Activated naive CD8-positive, alpha-beta T cell treated with anti-CD3 and anti-CD28 coated beads, Interleukin-2, amount 50 U/mL, for 24 hours (primary cell): Measurements from ENCODE around the gene PLEK2.
A peak's percentile ranks its signal among the peaks of the same experiment; 100 is the strongest.

Experiments used
- ATAC-seq: fragments of 150-1000 bp; cut with Tn5 transposase; one replicate; pipeline ENCODE4 v1.10.0; 2021
- DNase-seq: peaks from one replicate; pipeline ENCODE4 v3.0.0; 2021
- H3K27ac Mint-ChIP-seq: one replicate; pipeline ENCODE4 v1.8.0; 2021; ENCODE audit warnings: mild to moderate bottlenecking, mixed read lengths
- H3K27me3 Mint-ChIP-seq: one replicate; pipeline ENCODE4 v1.8.0; 2021; ENCODE audit warnings: mixed read lengths
- H3K36me3 Mint-ChIP-seq: one replicate; pipeline ENCODE4 v1.8.0; 2021; ENCODE audit warnings: low read depth, mixed read lengths
- H3K4me1 Mint-ChIP-seq: one replicate; pipeline ENCODE4 v1.8.0; 2021; ENCODE audit warnings: mixed read lengths
- H3K4me3 Mint-ChIP-seq: one replicate; pipeline ENCODE4 v1.8.0; 2021; ENCODE audit warnings: mild to moderate bottlenecking, moderate library complexity, mixed read lengths
- H3K9me3 Mint-ChIP-seq: one replicate; pipeline ENCODE4 v1.8.0; 2021; ENCODE audit warnings: mixed read lengths

PLEK2 gene

DNA sequence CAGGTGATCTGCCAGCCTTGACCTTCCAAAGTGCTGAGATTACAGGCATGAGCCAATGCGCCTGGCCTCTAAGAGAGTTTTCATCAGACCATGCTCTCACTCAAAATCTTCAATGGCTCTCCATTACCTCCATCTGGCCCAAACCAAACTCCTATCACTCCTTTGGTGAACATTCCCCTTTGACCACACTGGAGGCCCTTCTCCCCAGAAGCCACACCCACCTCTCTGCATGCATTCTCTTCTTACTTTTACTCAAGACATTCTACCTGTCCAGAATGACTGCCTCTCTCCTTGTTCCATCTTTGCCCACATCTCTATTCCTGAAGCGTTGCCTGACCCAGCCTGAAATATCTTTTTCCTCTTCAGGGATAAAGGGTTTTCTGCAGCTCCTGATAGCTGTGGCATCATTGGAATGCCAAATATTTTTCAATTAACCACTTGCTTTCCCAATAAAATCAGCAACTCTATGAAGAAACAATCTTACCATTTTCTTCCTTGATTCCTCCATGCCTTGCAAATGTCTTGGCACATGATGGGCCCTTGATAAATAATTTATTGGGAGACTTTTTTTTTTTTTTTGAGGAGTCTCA, 15.5 kb downstream of the PLEK2 start:
- Mint-ChIP-seq H3K27ac (no peak overlapping the region), H3K27me3 (no peaks in the 10 kb centered on the region), H3K9me3 (no peaks in the 10 kb centered on the region), H3K36me3 (no peaks in the 10 kb centered on the region), H3K4me3 (no peak overlapping the region), H3K4me1 (no peaks in the 10 kb centered on the region)
- no peak for ATAC-seq
- no peak for DNase-seq

DNA sequence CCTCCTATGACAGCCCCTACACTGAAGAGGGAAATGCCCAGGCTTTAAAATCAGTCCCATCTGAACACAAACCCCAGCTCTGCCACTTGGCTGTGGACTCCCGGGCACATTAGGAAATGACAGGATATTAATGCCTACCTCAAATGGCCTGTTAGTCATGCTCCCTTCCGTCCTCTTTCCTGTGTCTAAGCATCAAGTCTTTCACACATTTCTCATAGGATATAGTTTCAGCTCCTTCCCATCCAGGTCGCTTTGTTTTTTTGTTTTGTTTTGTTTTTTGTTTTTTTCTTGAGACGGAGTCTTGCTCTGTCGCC, 16.1 kb downstream of the PLEK2 start:
- no peaks in the 10 kb centered on the region for H3K36me3 Mint-ChIP-seq
- no peak for ATAC-seq
- no peaks in the 10 kb centered on the region for H3K4me1 Mint-ChIP-seq
- H3K4me3 Mint-ChIP-seq = no peak overlapping the region
- H3K27ac Mint-ChIP-seq = no peak overlapping the region
- DNase-seq = no peak
- no peaks in the 10 kb centered on the region for H3K27me3 Mint-ChIP-seq
- H3K9me3 Mint-ChIP-seq = no peaks in the 10 kb centered on the region

DNA sequence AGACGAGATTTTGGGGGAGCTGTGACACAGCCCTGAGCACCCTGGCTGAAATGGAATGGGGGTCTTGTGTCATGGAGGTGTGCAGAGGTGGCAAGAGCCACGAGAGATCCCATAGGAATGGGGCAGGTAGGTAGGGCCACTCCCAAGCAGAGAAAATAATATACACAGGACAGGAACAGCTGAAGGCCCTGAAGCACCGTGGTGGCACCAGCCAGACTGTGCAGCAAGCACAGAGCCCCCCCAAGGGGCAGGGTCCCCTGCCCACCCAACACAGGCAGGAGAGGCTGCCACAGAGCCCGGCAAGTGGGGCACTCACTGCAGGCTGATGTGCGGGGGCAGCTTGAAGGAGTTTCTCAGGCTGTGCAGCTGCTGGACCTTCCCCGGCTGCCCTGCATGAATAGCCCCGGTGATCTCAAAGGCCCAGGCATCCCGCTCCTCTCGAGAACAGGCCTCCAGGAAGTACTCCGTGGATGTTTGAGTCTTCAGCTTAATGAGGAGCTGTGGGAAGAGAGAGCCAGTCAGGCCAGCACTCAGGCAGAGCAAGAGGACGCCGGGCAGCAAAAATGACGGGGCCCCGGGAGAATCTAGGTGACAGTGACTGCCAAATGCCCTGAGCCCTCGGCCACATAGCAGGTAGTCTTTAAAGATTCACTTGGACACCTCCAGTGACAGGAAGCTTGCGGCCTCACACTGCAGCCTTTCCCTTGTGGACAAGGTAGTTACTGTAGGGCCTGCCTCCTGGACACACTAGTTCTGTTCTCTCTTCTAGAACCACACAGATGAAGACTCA, 16.7 kb downstream of the PLEK2 start:
- no peak overlapping the region for H3K27ac Mint-ChIP-seq
- no peaks in the 10 kb centered on the region for H3K9me3 Mint-ChIP-seq
- no peaks in the 10 kb centered on the region for H3K27me3 Mint-ChIP-seq
- DNase-seq (no peak), ATAC-seq (no peak)
- no peaks in the 10 kb centered on the region for H3K4me1 Mint-ChIP-seq
- no peak overlapping the region for H3K4me3 Mint-ChIP-seq
- H3K36me3 Mint-ChIP-seq = no peaks in the 10 kb centered on the region

DNA sequence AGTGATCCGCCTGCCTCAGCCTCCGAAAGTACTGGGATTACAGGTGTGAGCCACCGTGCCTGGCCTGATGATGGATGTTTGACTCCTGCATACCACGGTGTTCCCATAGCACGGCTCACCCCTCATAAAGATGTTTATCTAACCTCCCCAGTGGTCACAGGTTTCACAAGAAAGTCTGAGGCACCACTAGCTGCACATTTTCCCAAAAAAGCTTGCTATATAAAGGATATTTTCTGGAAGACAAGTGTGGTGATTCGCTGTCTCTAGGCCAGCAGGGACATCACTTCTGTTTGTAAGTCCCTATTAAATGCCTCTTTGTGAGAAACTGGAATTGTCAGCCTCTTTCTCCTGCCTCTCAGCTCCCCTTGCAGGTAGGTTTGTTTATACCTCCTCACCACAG, 18.3 kb downstream of the PLEK2 start:
- Mint-ChIP-seq H3K4me3 (no peak overlapping the region), H3K9me3 (no peaks in the 10 kb centered on the region), H3K36me3 (no peaks in the 10 kb centered on the region), H3K27me3 (no peaks in the 10 kb centered on the region), H3K27ac (no peak overlapping the region), H3K4me1 (no peaks in the 10 kb centered on the region)
- DNase-seq (no peak), ATAC-seq (no peak)

DNA sequence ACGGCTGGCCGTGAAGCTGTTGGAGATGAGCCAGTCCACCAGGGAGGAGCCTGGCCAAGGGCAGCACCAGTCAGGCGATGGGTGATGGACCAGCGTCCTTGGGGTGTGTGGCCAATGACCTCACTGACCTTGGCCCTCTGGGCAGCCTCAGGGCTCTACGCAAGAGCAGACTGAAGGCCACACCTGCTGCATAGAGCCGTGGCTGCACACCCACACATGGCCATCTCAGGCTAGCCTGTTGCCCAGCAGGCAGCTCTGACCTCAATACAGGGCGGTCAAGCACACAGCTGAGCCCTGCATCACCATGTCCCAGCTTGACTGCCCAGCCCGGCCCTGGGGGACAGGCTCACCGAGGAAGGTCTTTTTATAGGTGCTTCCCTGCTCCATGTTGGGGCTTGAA, 19.2 kb downstream of the PLEK2 start:
- no peak for DNase-seq
- Mint-ChIP-seq H3K4me1 (no peaks in the 10 kb centered on the region), H3K27me3 (no peaks in the 10 kb centered on the region), H3K4me3 (no peak overlapping the region), H3K36me3 (no peaks in the 10 kb centered on the region), H3K27ac (no peak overlapping the region), H3K9me3 (no peaks in the 10 kb centered on the region)
- no peak for ATAC-seq

DNA sequence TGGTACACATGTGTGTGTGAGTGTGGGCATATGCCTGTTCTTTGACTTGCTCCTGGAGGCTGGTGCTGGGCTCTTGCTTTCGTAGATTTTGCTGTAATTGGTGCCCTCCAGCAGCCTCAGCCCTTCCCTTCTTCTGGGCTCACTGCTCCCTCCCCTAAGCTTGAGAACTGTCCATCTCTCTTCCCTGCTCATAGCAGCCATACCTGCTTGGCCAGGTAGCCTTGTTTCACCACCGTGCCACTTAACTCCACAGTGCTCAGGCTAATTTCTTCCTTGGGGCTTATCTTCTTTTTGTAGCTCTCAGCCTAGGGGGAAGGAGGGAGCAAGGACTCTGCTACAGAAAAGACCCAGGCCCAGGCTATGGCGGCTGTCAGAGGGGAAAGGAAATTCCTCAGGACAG, 19.8 kb downstream of the PLEK2 start:
- no peak for DNase-seq
- no peaks in the 10 kb centered on the region for H3K4me1 Mint-ChIP-seq
- H3K4me3 Mint-ChIP-seq = no peak overlapping the region
- no peaks in the 10 kb centered on the region for H3K27me3 Mint-ChIP-seq
- H3K27ac Mint-ChIP-seq = no peak overlapping the region
- ATAC-seq = no peak
- no peaks in the 10 kb centered on the region for H3K9me3 Mint-ChIP-seq
- H3K36me3 Mint-ChIP-seq = peaks cover 2% of the 10 kb centered on the region

DNA sequence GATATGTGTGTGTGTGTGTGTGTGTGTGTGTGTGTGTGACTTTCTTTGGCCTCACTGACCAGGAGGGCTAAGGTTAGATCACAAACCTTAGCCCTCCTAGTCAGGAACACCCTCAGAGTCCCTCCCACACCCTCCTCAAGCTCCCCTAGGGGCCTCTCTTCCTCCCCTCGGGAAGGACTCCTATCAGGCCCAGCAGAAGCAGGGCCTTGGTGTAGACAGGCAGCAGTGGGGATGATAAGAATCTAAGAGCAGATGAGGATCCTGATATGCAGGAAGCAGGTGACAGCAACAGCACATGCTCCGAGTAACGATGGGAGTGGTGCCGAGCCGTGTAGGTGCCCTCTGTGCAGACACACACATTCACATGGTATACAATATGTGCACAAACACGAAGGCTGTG, 20.7 kb downstream of the PLEK2 start:
- Mint-ChIP-seq H3K36me3 (peaks cover 9% of the 10 kb centered on the region), H3K4me1 (no peaks in the 10 kb centered on the region), H3K27ac (no peak overlapping the region), H3K27me3 (no peaks in the 10 kb centered on the region), H3K9me3 (no peaks in the 10 kb centered on the region), H3K4me3 (no peak overlapping the region)
- ATAC-seq (no peak), DNase-seq (no peak)

DNA sequence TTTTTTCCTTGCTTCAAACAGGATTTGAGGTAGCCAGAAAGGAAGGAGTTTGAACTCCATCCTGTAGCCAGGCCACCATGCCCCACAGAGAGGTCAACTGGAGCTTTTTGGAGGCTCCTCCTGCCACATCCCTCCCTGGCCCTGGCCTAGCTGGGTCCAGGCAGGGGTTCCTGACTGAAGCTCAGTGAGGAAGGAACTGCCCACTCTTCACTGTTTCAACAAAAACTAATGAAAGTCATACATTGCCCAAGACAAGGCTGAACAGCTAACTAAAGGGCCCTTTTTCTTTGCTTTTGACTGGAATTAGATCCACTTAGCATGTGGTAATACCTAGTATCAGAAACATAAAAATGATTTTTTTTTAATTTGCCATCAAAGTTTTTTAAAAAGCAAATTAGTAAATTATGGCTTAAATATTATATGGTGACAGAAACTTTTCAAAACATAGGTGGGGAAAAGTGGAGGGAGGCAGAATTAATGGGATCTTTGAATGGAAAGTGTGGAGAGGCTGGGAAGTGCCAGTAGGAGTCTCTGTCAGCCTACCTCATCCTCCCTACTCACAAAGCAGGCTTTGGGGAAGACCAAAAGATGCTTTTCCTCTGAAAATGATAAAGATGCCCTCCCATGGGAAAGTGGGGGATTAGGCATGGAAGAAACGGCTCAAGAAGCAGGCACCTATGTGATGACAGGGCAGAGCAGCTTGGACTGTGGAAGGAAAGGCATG, 22.0 kb downstream of the PLEK2 start:
- Mint-ChIP-seq H3K9me3 (no peaks in the 10 kb centered on the region), H3K4me3 (no peak overlapping the region), H3K36me3 (peaks cover 20% of the 10 kb centered on the region), H3K4me1 (no peaks in the 10 kb centered on the region), H3K27ac (no peak overlapping the region), H3K27me3 (no peaks in the 10 kb centered on the region)
- DNase-seq = no peak
- no peak for ATAC-seq

DNA sequence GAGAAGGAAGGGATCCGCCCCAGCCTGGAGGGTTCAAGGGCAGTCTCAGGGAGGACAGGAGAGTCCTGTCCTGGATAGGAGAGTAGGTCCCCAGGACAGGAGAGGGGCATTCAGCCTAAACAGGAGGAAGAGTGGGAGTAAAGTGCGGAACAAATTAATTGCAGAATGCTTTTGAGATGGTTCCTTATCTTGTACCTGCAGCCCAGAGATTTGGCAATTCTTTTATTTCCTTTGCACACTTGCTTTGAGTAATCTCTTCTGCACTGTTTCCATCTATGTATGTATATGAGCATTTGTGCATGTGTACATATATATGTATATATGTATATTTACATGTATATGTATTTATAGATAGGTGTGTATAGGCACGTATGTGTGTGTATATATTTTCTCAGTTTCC, 22.7 kb downstream of the PLEK2 start:
- Mint-ChIP-seq H3K4me1 (no peaks in the 10 kb centered on the region), H3K27me3 (no peaks in the 10 kb centered on the region), H3K27ac (no peak overlapping the region), H3K9me3 (no peaks in the 10 kb centered on the region), H3K4me3 (no peak overlapping the region), H3K36me3 (peaks cover 27% of the 10 kb centered on the region)
- no peak for DNase-seq
- no peak for ATAC-seq

DNA sequence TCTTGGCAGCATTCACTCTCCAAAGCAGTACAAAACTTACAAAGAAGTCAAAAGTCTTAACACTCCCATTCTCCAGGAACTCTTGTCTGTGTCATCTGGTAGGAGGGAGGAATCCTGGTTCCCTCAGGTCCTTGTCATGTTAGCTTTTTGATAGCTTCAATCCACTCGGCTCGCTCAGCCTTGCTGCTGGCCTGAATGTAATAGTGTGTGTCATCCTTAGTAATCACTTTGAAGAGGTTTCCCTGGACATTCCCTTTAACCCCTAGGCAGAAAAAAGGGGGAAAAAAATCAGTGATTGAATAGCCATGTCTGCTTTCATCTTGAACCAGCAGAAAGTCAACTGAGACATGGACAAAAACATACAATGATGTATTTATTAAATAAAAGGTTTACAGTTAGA, 24.8 kb downstream of the PLEK2 start:
- no peaks in the 10 kb centered on the region for H3K27me3 Mint-ChIP-seq
- DNase-seq (no peak), ATAC-seq (no peak)
- H3K9me3 Mint-ChIP-seq = no peaks in the 10 kb centered on the region
- peaks cover 3% of the 10 kb centered on the region for H3K4me1 Mint-ChIP-seq
- no peak overlapping the region for H3K4me3 Mint-ChIP-seq
- H3K27ac Mint-ChIP-seq = no peak overlapping the region
- H3K36me3 Mint-ChIP-seq = peaks cover 40% of the 10 kb centered on the region

DNA sequence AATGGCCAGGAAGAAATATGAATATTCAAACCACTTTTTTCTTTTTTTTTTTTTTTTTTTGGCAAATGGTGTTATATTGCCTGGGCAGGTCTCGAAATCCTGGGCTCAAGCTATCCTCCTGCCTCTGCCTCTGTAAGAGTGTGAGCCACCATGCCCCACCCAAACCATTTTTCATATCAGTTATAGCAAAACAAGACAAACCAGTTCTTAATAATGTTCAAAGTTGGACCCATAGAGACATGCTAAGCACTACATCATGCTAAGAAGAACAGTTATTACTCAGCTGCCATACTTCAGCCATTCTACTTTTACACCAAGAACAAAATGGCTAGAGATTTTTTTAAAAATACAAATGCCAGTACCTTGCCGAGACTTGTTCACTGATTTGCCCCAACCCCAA, 26.3 kb downstream of the PLEK2 start:
- Mint-ChIP-seq H3K36me3 (peaks cover 53% of the 10 kb centered on the region), H3K4me3 (no peak overlapping the region), H3K27me3 (no peaks in the 10 kb centered on the region), H3K4me1 (peaks cover 3% of the 10 kb centered on the region), H3K9me3 (no peaks in the 10 kb centered on the region), H3K27ac (no peak overlapping the region)
- DNase-seq (no peak), ATAC-seq (no peak)

DNA sequence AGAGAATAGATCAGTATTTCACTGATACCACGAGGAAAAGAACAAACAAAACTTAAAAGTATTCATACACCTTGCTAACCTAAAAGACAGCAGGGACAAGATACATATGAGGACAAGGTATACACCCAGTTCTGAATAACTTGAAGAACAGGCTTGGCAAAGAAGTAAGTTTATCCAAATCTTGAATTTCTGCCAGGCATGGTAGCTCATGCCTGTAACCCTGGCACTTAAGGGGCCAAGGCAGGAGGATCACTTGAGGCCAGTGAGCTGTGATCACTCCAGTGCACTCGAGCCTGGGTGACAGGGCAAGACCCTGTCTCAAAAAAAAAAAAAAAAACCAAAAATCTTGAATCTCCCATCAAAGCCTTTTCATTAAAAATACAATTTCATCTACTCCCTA, 26.8 kb downstream of the PLEK2 start:
- H3K4me3 Mint-ChIP-seq = no peak overlapping the region
- H3K36me3 Mint-ChIP-seq = peaks cover 57% of the 10 kb centered on the region
- ATAC-seq (no peak), DNase-seq (no peak)
- no peaks in the 10 kb centered on the region for H3K9me3 Mint-ChIP-seq
- no peak overlapping the region for H3K27ac Mint-ChIP-seq
- peaks cover 3% of the 10 kb centered on the region for H3K4me1 Mint-ChIP-seq
- no peaks in the 10 kb centered on the region for H3K27me3 Mint-ChIP-seq

DNA sequence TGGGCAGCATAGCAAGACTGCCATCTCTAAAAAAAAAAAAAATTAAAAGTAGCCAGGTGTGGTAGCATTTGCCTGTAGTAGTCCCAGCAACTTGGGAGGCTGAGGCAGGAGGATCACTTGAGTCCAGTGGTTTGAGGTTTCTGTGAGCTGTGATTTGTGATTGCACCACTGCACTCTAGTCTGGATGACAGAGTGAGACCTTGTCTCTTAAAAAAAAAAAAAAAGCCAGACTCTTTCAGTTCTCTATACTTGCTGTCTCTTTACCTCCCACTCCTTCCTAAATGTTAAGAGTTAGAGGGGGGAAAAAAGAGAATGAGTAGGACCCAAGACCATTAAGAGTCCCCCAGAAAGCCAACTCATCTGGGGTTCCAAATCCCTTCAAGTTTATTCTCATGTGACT, 34.0 kb downstream of the PLEK2 start:
- H3K27ac Mint-ChIP-seq = no peak overlapping the region
- ATAC-seq = no peak
- peaks cover 18% of the 10 kb centered on the region for H3K4me1 Mint-ChIP-seq
- H3K27me3 Mint-ChIP-seq = no peaks in the 10 kb centered on the region
- H3K4me3 Mint-ChIP-seq = no peak overlapping the region
- H3K36me3 Mint-ChIP-seq = peaks cover 78% of the 10 kb centered on the region
- H3K9me3 Mint-ChIP-seq = no peaks in the 10 kb centered on the region
- DNase-seq = no peak

DNA sequence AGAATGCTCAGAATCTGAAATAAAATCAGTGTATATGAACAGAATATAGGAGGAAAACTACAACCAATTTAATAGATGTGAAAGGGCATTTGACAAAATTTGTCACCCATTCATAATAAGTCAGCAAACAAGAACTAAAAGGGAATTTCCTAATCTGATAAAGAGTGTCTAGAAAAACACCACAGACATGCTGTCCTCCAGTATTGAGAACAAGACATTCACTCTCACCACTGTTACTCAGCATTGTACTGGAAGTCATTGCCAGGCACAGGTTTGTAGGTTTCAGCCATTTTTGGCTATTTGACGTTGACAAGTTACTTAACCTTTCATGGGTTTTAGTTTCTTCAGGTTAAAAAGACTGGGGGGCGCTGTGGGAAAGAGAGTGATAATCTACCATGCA, 38.6 kb downstream of the PLEK2 start:
- no peak for DNase-seq
- Mint-ChIP-seq H3K27me3 (no peaks in the 10 kb centered on the region), H3K4me1 (peaks cover 53% of the 10 kb centered on the region), H3K4me3 (no peak overlapping the region), H3K9me3 (no peaks in the 10 kb centered on the region), H3K27ac (peak overlapping the region; percentile 72), H3K36me3 (peaks cover 67% of the 10 kb centered on the region)
- peak; percentile 85 for ATAC-seq

DNA sequence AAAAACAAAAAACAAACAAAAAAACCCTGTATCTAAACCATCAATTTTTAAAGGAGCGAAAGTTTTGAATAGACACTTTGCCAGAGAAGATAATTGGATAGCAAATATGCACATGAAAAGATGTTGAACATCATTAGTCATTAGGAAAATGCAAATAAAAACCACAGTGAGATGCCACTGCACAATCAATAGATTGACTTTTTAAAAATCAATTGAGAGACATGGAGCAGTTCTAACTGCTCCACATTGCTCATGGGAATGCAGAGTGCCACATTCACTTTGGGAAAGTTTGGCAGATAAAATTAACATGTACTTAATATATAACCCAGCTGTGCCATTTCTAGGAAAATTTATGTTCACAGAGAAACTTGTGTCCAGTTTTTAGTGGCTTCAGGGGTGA, 39.1 kb downstream of the PLEK2 start:
- ATAC-seq (no peak), DNase-seq (no peak)
- peak overlapping the region; percentile 72 for H3K27ac Mint-ChIP-seq
- no peak overlapping the region for H3K4me3 Mint-ChIP-seq
- peaks cover 67% of the 10 kb centered on the region for H3K36me3 Mint-ChIP-seq
- H3K9me3 Mint-ChIP-seq = no peaks in the 10 kb centered on the region
- H3K4me1 Mint-ChIP-seq = peaks cover 57% of the 10 kb centered on the region
- no peaks in the 10 kb centered on the region for H3K27me3 Mint-ChIP-seq
